IMR-90 (cell line): Measurements from ENCODE around the gene MPV17. TPM values are rescaled to one million over a fixed set of nuclear protein-coding genes. Genes with fewer than 3 reads are reported as not detected.

ENCODE experiments used
- ATAC-seq: fragments of 200-7000 bp; cut with Tn5 transposase; 2 replicates; pipeline ENCODE4 v1.9.1; 2020; ENCODE audit warnings: low read depth, mild to moderate bottlenecking, moderate library complexity
- BruUV-seq: library from RNA; stranded (reverse); fragments of 400-500 nt; replicated peaks from 2 replicates; lab custom pipeline; 2021; lab: Mats Ljungman, UMichigan
- CTCF ChIA-PET: fragments of 300-600 bp; formaldehyde crosslinking; extraction: SDS; loops from one replicate; lab custom pipeline; 2021; ENCODE audit warnings: antibody characterized with exemption; lab: Yijun Ruan, JAX
- POLR2A ChIA-PET: fragments of 300-600 bp; sonication (Branson Sonifier 250); formaldehyde crosslinking; loops from one replicate; lab custom pipeline; 2022; ENCODE audit warnings: antibody characterized with exemption; ENCODE audit not compliant: unreplicated experiment; lab: Charles Lee
- DNase-seq: peaks from one replicate; pipeline ENCODE4 v3.0.0; 2013
- H2AFZ ChIP-seq: replicated peaks from 2 replicates; pipeline ENCODE3; 2013; ENCODE audit warnings: low read length, mild to moderate bottlenecking; ENCODE audit not compliant: poor library complexity
- H2AK5ac ChIP-seq: 2 replicates; pipeline ENCODE4 v1.6.1; 2013; ENCODE audit warnings: low read depth, low read length, inconsistent platforms
- H2AK9ac ChIP-seq: replicated peaks from 2 replicates; pipeline ENCODE3; 2013; ENCODE audit warnings: mild to moderate bottlenecking, low read depth, low read length, moderate library complexity; ENCODE audit not compliant: poor library complexity
- H2BK120ac ChIP-seq: 2 replicates; pipeline ENCODE4 v1.6.1; 2013; ENCODE audit warnings: low read depth, low read length, inconsistent platforms
- H2BK15ac ChIP-seq: 3 replicates; pipeline ENCODE4 v1.6.1; 2013; ENCODE audit warnings: low read depth, low read length, inconsistent platforms
- H2BK20ac ChIP-seq: 2 replicates; pipeline ENCODE4 v1.6.1; 2013; ENCODE audit warnings: low read depth, mild to moderate bottlenecking, inconsistent platforms, low read length, moderate library complexity
- H2BK5ac ChIP-seq: 2 replicates; pipeline ENCODE4 v1.6.1; 2013; ENCODE audit warnings: mild to moderate bottlenecking, low read depth, low read length, inconsistent platforms; ENCODE audit not compliant: poor library complexity, severe bottlenecking
- H3K14ac ChIP-seq: replicated peaks from 2 replicates; pipeline ENCODE4 v1.6.1; 2013; ENCODE audit warnings: low read depth, low read length, inconsistent platforms
- H3K18ac ChIP-seq: 2 replicates; pipeline ENCODE4 v1.6.1; 2013; ENCODE audit warnings: low read depth, low read length, control low read depth
- H3K23ac ChIP-seq: 2 replicates; pipeline ENCODE4 v1.6.1; 2013; ENCODE audit warnings: low read depth, low read length, inconsistent platforms
- H3K27ac ChIP-seq: 2 replicates; pipeline ENCODE4 v1.5.1; 2013; ENCODE audit warnings: mild to moderate bottlenecking, control low read depth, low read length; ENCODE audit not compliant: insufficient read depth
- H3K27me3 ChIP-seq: 2 replicates; pipeline ENCODE4 v1.6.1; 2013; ENCODE audit warnings: low read length; ENCODE audit not compliant: control insufficient read depth, insufficient read depth
- H3K36me3 ChIP-seq: 2 replicates; pipeline ENCODE4 v1.6.1; 2013; ENCODE audit warnings: low read length, mixed read lengths; ENCODE audit not compliant: control insufficient read depth, insufficient read depth
- H3K4ac ChIP-seq: 2 replicates; pipeline ENCODE4 v1.6.1; 2013; ENCODE audit warnings: low read depth, low read length, inconsistent platforms
- H3K4me1 ChIP-seq: 2 replicates; pipeline ENCODE4 v1.6.1; 2013; ENCODE audit warnings: low read length, mixed read lengths; ENCODE audit not compliant: control insufficient read depth, insufficient read depth
- H3K4me2 ChIP-seq: 2 replicates; pipeline ENCODE4 v1.6.1; 2013; ENCODE audit warnings: low read depth, mild to moderate bottlenecking, control low read depth, low read length, moderate library complexity
- H3K4me3 ChIP-seq: 2 replicates; pipeline ENCODE4 v1.5.1; 2013; ENCODE audit warnings: low read depth, mild to moderate bottlenecking, control low read depth, low read length, moderate library complexity; ENCODE audit not compliant: insufficient read depth
- H3K56ac ChIP-seq: 2 replicates; pipeline ENCODE4 v1.6.1; 2013; ENCODE audit warnings: low read length, inconsistent platforms; ENCODE audit not compliant: insufficient read depth; ENCODE audit errors: extremely low read depth
- H3K79me1 ChIP-seq, 2 experiments: 2 replicates each; pipeline ENCODE4 v1.6.1; 2013; ENCODE audit warnings: low read length in 2 of 2, inconsistent platforms in 1 of 2, low read depth in 1 of 2
- H3K9ac ChIP-seq: 2 replicates; pipeline ENCODE4 v1.6.1; 2013; ENCODE audit warnings: low read depth, low read length, control low read depth
- H3K9me1 ChIP-seq: 2 replicates; pipeline ENCODE4 v1.6.1; 2013; ENCODE audit warnings: low read length, inconsistent platforms; ENCODE audit not compliant: insufficient read depth
- H3K9me3 ChIP-seq: 2 replicates; pipeline ENCODE4 v1.6.1; 2013; ENCODE audit warnings: low read length; ENCODE audit not compliant: control insufficient read depth, insufficient read depth
- H4K20me1 ChIP-seq: 2 replicates; pipeline ENCODE4 v1.6.1; 2013; ENCODE audit warnings: low read length, inconsistent platforms; ENCODE audit not compliant: insufficient read depth
- H4K5ac ChIP-seq: 2 replicates; pipeline ENCODE4 v1.6.1; 2013; ENCODE audit warnings: mild to moderate bottlenecking, low read depth, low read length, control low read depth
- H4K8ac ChIP-seq, 2 experiments: 2 replicates each; pipeline ENCODE4 v1.6.1; 2013; ENCODE audit warnings: low read depth in 2 of 2, low read length in 2 of 2, control low read depth in 1 of 2, inconsistent platforms in 1 of 2
- H4K91ac ChIP-seq: 2 replicates; pipeline ENCODE4 v1.6.1; 2013; ENCODE audit warnings: low read depth, low read length, inconsistent platforms; ENCODE audit not compliant: insufficient read depth
- CEBPB ChIP-seq: IDR thresholded peaks from 2 replicates; pipeline ENCODE4 v1.6.1; 2012; ENCODE audit warnings: low read depth, low read length, improper control_type of control experiment
- CHD1 ChIP-seq: IDR thresholded peaks from 2 replicates; pipeline ENCODE4 v1.6.1; 2012; ENCODE audit warnings: low read depth, low read length, improper control_type of control experiment
- POLR2A ChIP-seq: IDR thresholded peaks from 2 replicates; pipeline ENCODE4 v1.6.1; 2012; ENCODE audit warnings: mild to moderate bottlenecking, low read depth, low read length
- WGBS, 2 experiments: methylation state at CpG; one replicate each; pipeline versions ENCODE4 v1.1.5 to v1.1.7; 2013; ENCODE audit warnings: missing lambda C conversion rate in 2 of 2; ENCODE audit not compliant: insufficient read length in 1 of 2; ENCODE audit errors: extremely low coverage in 2 of 2; 5-methylcytosine and 5-hydroxymethylcytosine counted together
- dilution Hi-C: fragments of 300-500 bp; cut with HindIII; formaldehyde crosslinking; loops from one replicate; pipeline ENCODE4 v1.14.3; 2018; ENCODE audit warnings: low sequenced_read_pairs; ENCODE audit not compliant: unreplicated experiment
- in situ Hi-C: fragments of 300-500 bp; cut with MboI; formaldehyde crosslinking; loops from 3 replicates; pipeline ENCODE4 v1.14.3; 2019; ENCODE audit warnings: low sequenced_read_pairs, inconsistent platforms, mixed read lengths
- intact Hi-C: fragments of 100-400 bp; cut with micrococcal nuclease; formaldehyde crosslinking; loops from 2 replicates; pipeline ENCODE4 v1.10.0; 2022
- polyA plus RNA-seq, 3 experiments: library from polyadenylated mRNA; depleted of rRNA; stranded (reverse); fragments of >200 nt; gene quantifications; 2 replicates each; pipeline ENCODE4 v1.2.3, GENCODE V29; 2012; ENCODE audit warnings: low replicate concordance in 1 of 3
- total RNA-seq: library from RNA; depleted of rRNA; stranded (reverse); fragments of >200 nt; gene quantifications from 2 replicates; pipeline ENCODE4 v1.2.3, GENCODE V29; 2012
- TF ChIP-seq, protein P1 (sequence below): fragments of 150-350 bp; IDR thresholded peaks from 2 replicates; pipeline ENCODE4 v1.6.1; 2016; ENCODE audit warnings: low read depth, mild to moderate bottlenecking, low read length, moderate library complexity, borderline replicate concordance

MPV17 gene
- total and polyA plus RNA-seq, 2 of the 4 experiments (the other 2 are of a cell fraction) = 70.4 to 160 TPM

DNA sequence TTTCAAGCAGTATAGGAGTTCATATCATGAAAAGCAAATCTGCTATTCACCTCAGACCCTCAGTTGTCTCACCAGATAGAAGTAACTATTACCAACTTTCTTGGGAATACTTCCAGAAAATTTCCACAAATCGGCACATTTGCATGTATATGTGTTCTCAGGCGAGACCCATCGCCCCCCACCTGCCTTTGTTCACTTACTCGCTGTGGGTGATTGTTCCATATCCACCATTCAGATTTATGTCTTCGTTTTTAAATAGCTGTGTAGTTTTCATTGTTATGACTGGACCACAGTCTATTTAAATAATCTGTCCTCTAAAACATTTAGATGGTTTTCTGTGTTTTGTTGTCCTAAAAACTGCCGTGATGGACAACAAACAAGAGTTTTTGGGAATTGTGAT is 37.4 kb downstream of the MPV17 start:
- H4K91ac ChIP-seq = no peak overlapping the region
- H3K4me2 ChIP-seq = no peak overlapping the region
- in situ Hi-C loops (no loop called here), dilution Hi-C loops (no loop called here), intact Hi-C loops (no loop called here)
- no peak overlapping the region for H4K5ac ChIP-seq
- H3K18ac ChIP-seq = no peak overlapping the region
- no peak overlapping the region for H3K4ac ChIP-seq
- no peak overlapping the region for H3K23ac ChIP-seq
- POLR2A ChIA-PET = no interaction called here
- peaks cover 14% of the 10 kb centered on the region for H3K9me1 ChIP-seq
- H3K79me1 ChIP-seq = no peaks in the 10 kb centered on the region
- no peak overlapping the region for H4K8ac ChIP-seq
- no peak overlapping the region for H2AK5ac ChIP-seq
- H3K27ac ChIP-seq = no peak overlapping the region
- peaks cover 10% of the 10 kb centered on the region; the same call in 1 of the 2 replicates for H3K27me3 ChIP-seq
- H2AK9ac ChIP-seq = no peak overlapping the region
- H3K9ac ChIP-seq = no peak overlapping the region
- CTCF ChIA-PET = no interaction called here
- H3K4me1 ChIP-seq = peaks cover 20% of the 10 kb centered on the region
- no peaks in the 10 kb centered on the region for H3K36me3 ChIP-seq
- WGBS, 2 experiments = no CpG with 5 or more reads among the region's 6 CpGs
- no peak overlapping the region for H3K14ac ChIP-seq
- H2BK5ac ChIP-seq = no peak overlapping the region
- H3K9me3 ChIP-seq = no peaks in the 10 kb centered on the region
- H2AFZ ChIP-seq = no peak overlapping the region
- H2BK15ac ChIP-seq = no peak overlapping the region
- DNase-seq = no peak
- TF ChIP-seq CHD1 (no peak), POLR2A (no peak), CEBPB (no peak)
- TF ChIP-seq, protein P1, sequence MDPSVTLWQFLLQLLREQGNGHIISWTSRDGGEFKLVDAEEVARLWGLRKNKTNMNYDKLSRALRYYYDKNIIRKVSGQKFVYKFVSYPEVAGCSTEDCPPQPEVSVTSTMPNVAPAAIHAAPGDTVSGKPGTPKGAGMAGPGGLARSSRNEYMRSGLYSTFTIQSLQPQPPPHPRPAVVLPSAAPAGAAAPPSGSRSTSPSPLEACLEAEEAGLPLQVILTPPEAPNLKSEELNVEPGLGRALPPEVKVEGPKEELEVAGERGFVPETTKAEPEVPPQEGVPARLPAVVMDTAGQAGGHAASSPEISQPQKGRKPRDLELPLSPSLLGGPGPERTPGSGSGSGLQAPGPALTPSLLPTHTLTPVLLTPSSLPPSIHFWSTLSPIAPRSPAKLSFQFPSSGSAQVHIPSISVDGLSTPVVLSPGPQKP = no peak
- H4K20me1 ChIP-seq = no peaks in the 10 kb centered on the region
- H3K4me3 ChIP-seq = no peak overlapping the region
- no peak for ATAC-seq
- H3K56ac ChIP-seq = no peak overlapping the region
- BruUV-seq = no TSS peak
- H2BK120ac ChIP-seq = no peak overlapping the region
- no peak overlapping the region for H2BK20ac ChIP-seq
